Mesenchymal stem cell (in vitro differentiated cells and primary cell): ENCODE measurements around the gene NAA80.

Experiments used
- DNase-seq: peaks from one replicate; pipeline ENCODE4 v3.0.0-alpha.2; 2013
- H2AFZ ChIP-seq: one replicate; pipeline ENCODE4 v1.6.1; 2013; ENCODE audit warnings: low read depth, mild to moderate bottlenecking, control low read depth, inconsistent platforms, low read length, moderate library complexity
- H2AK5ac ChIP-seq: 2 replicates; pipeline ENCODE4 v1.6.1; 2013; ENCODE audit warnings: low read length, moderate library complexity, mild to moderate bottlenecking, inconsistent platforms; ENCODE audit not compliant: severe bottlenecking
- H2BK120ac ChIP-seq: one replicate; pipeline ENCODE4 v1.6.1; 2013; ENCODE audit warnings: low read depth, mild to moderate bottlenecking, inconsistent platforms, low read length, moderate library complexity
- H2BK12ac ChIP-seq, 2 experiments: one replicate each; pipeline ENCODE4 v1.6.1; 2013; ENCODE audit warnings: inconsistent platforms in 2 of 2, low read length in 2 of 2, mild to moderate bottlenecking in 2 of 2, moderate library complexity in 2 of 2, control low read depth in 1 of 2
- H2BK15ac ChIP-seq: one replicate; pipeline ENCODE4 v1.6.1; 2013; ENCODE audit warnings: mild to moderate bottlenecking, low read depth, inconsistent platforms; ENCODE audit not compliant: poor library complexity, severe bottlenecking
- H2BK5ac ChIP-seq: 2 replicates; pipeline ENCODE4 v1.6.1; 2013; ENCODE audit warnings: low read depth, mild to moderate bottlenecking, low read length, control low read depth, inconsistent platforms; ENCODE audit not compliant: poor library complexity, severe bottlenecking
- H3K14ac ChIP-seq, 2 experiments: one replicate each; pipeline ENCODE4 v1.6.1; 2013; ENCODE audit warnings: inconsistent platforms in 2 of 2, low read length in 2 of 2, control low read depth in 1 of 2, mild to moderate bottlenecking in 1 of 2, moderate library complexity in 1 of 2
- H3K18ac ChIP-seq, 2 experiments: one replicate each; pipeline ENCODE4 v1.6.1; 2013; ENCODE audit warnings: inconsistent platforms in 2 of 2, low read length in 2 of 2, control low read depth in 1 of 2, low read depth in 1 of 2, mild to moderate bottlenecking in 1 of 2
- H3K23ac ChIP-seq, 2 experiments: one replicate each; pipeline ENCODE4 v1.6.1; 2013; ENCODE audit warnings: inconsistent platforms in 2 of 2, low read length in 2 of 2, mild to moderate bottlenecking in 2 of 2, moderate library complexity in 2 of 2, control low read depth in 1 of 2
- H3K27ac ChIP-seq: 2 replicates; pipeline ENCODE4 v1.5.1; 2013; ENCODE audit warnings: mild to moderate bottlenecking, moderate library complexity, low read length, control low read depth, inconsistent platforms; ENCODE audit not compliant: poor library complexity, severe bottlenecking
- H3K27me3 ChIP-seq, 2 experiments: 2 replicates each; pipeline versions ENCODE4 v1.6.1 to v1.7.0; 2013; ENCODE audit warnings: low read length in 2 of 2, mild to moderate bottlenecking in 2 of 2, moderate library complexity in 2 of 2, control low read depth in 1 of 2, inconsistent platforms in 1 of 2; ENCODE audit not compliant: control insufficient read depth in 1 of 2, insufficient read depth in 1 of 2
- H3K36me3 ChIP-seq, 2 experiments: 2 replicates each; pipeline versions ENCODE4 v1.6.1 to v1.7.0; 2013; ENCODE audit warnings: low read length in 2 of 2, control low read depth in 1 of 2, inconsistent platforms in 1 of 2, low read depth in 1 of 2, mild to moderate bottlenecking in 1 of 2; ENCODE audit not compliant: insufficient read depth in 2 of 2, control insufficient read depth in 1 of 2
- H3K4ac ChIP-seq, 2 experiments: one replicate each; pipeline ENCODE4 v1.6.1; 2013; ENCODE audit warnings: inconsistent platforms in 2 of 2, low read length in 2 of 2, mild to moderate bottlenecking in 2 of 2, moderate library complexity in 2 of 2, control low read depth in 1 of 2, low read depth in 1 of 2
- H3K4me1 ChIP-seq: 2 replicates; pipeline ENCODE4 v1.6.1; 2013; ENCODE audit warnings: low read depth, low read length, control low read depth; ENCODE audit not compliant: control insufficient read depth, insufficient read depth
- H3K4me2 ChIP-seq: 2 replicates; pipeline ENCODE4 v1.6.1; 2013; ENCODE audit warnings: low read length, mild to moderate bottlenecking, inconsistent platforms; ENCODE audit not compliant: poor library complexity, severe bottlenecking
- H3K4me3 ChIP-seq, 2 experiments: 2 replicates each; pipeline versions ENCODE4 v1.5.1 to v1.7.0; 2013; ENCODE audit warnings: low read length in 2 of 2, mild to moderate bottlenecking in 2 of 2, control low read depth in 1 of 2, low read depth in 1 of 2; ENCODE audit not compliant: insufficient read depth in 1 of 2
- H3K79me1 ChIP-seq: replicated peaks from 2 replicates; pipeline ENCODE4 v1.6.1; 2013; ENCODE audit warnings: mild to moderate bottlenecking, control low read depth, low read length, inconsistent platforms; ENCODE audit not compliant: poor library complexity, severe bottlenecking
- H3K9ac ChIP-seq: 2 replicates; pipeline ENCODE4 v1.7.0; 2013; ENCODE audit warnings: mild to moderate bottlenecking, low read length, moderate library complexity
- H3K9me3 ChIP-seq: 2 replicates; pipeline ENCODE4 v1.7.0; 2013; ENCODE audit warnings: mild to moderate bottlenecking, low read length; ENCODE audit not compliant: control insufficient read depth
- H4K8ac ChIP-seq: one replicate; pipeline ENCODE4 v1.6.1; 2013; ENCODE audit warnings: inconsistent platforms, mild to moderate bottlenecking, low read length, moderate library complexity
- H4K91ac ChIP-seq: one replicate; pipeline ENCODE4 v1.6.1; 2013; ENCODE audit warnings: mild to moderate bottlenecking, low read length, inconsistent platforms
- WGBS: methylation state at CpG from one replicate; pipeline ENCODE4 v1.1.7; 2013; ENCODE audit warnings: mixed read lengths; 5-methylcytosine and 5-hydroxymethylcytosine counted together

Gene NAA80

DNA sequence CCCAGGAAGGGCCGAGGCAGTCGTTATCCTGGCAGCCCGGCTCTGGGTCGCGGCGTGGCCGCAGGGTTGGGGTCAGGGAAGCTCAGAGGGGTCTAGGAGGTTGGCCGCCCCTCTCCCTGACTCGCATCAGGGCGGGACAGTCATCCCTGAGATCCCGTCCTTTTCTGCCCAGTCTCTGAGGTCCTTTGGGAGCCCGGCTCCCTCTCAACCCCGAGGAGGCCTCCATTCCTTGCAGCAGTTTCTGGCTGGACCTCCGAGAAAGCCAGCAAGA, 22.8 kb upstream of the NAA80 start:
- Histone ChIP-seq H2BK15ac (no peak overlapping the region), H4K91ac (peak overlapping the region; percentile 83), H3K4ac (peak overlapping the region; percentile 69 to 75), H3K23ac (no peak overlapping the region), H3K36me3 (peaks cover 46 to 55% of the 10 kb centered on the region in 2 experiments), H3K79me1 (peaks cover 36% of the 10 kb centered on the region), H3K4me3 (peak overlapping the region; percentile 78 to 88), H3K9ac (peak overlapping the region; percentile 99), H3K18ac (peak overlapping the region; percentile 60 to 71), H2BK12ac (peak overlapping the region in 1 of 2 experiments; percentile 61), H3K14ac (no peak overlapping the region), H2AK5ac (peak overlapping the region; percentile 50), H3K4me1 (peaks cover 50% of the 10 kb centered on the region), H2BK120ac (peak overlapping the region; percentile 66), H3K4me2 (peak overlapping the region; percentile 77), H2BK5ac (no peak overlapping the region), H2AFZ (peak overlapping the region; percentile 87), H3K27me3 (no peaks in the 10 kb centered on the region), H3K27ac (no peak overlapping the region), H3K9me3 (no peaks in the 10 kb centered on the region), H4K8ac (peak overlapping the region; percentile 77)
- WGBS = 9% methylated on average over 14 of the region's 14 CpGs
- no peak for DNase-seq

DNA sequence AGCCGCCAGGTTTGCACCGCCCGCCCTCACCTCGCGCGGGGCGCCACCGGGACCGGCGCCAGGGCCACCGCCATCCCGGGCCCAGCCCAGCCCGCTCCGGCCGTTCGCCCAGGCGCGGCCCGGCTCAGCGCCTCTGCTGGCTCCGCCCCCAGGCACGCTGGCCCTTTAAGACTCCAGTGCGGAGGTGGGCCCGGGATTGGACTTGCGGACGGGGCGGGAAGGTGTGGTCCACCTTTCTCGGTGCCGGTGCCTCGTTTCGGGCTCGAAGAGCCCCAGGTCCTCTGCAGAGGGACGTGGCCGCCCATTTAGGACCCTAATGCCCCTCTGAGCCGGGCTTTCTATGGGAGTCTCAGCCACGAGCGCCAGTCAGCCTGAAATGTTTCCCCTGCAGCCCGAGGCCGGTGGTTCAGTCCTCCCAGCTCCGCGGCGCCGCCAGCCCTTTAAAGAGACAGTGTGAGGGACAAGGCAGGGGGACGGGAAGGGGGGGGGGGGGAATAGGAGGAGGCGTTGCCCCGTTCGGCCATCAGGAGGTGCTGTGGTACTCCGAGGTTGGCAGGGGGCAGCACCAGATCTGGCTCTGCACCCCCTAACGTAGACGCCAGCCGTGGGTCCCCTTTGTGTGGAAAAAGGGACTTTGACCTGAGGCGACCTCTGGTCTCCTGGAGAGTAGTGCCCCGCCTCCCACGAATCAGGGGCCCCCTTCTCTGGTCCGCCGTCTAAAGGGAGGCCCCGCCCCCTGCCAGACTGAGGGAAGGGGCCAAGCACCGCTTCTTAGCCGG, 22.3 kb upstream of the NAA80 start:
- H3K27me3 ChIP-seq = no peaks in the 10 kb centered on the region
- H2BK15ac ChIP-seq = peak overlapping the region; percentile 97
- H3K18ac ChIP-seq = peak overlapping the region; percentile 96 to 99
- peaks cover 51 to 57% of the 10 kb centered on the region in 2 experiments for H3K36me3 ChIP-seq
- H3K79me1 ChIP-seq = peaks cover 36% of the 10 kb centered on the region
- no peaks in the 10 kb centered on the region for H3K9me3 ChIP-seq
- peak overlapping the region; percentile 85 for H4K8ac ChIP-seq
- no peak overlapping the region for H3K23ac ChIP-seq
- DNase-seq = peak; percentile 90
- 1% methylated on average over 59 of the region's 59 CpGs for WGBS
- peak overlapping the region; percentile 98 for H2BK5ac ChIP-seq
- no peak overlapping the region for H2AK5ac ChIP-seq
- H2BK12ac ChIP-seq = peak overlapping the region; percentile 85 to 93
- H3K9ac ChIP-seq = peak overlapping the region; percentile 99
- H3K4me3 ChIP-seq = peak overlapping the region; percentile 78 to 88
- peak overlapping the region; percentile 77 for H3K4me2 ChIP-seq
- peak overlapping the region; percentile 69 to 90 for H3K4ac ChIP-seq
- peak overlapping the region; percentile 87 for H2AFZ ChIP-seq
- H3K27ac ChIP-seq = peak overlapping the region; percentile 93
- peak overlapping the region in 1 of 2 experiments; percentile 84 for H3K14ac ChIP-seq
- H4K91ac ChIP-seq = peak overlapping the region; percentile 98
- H3K4me1 ChIP-seq = peaks cover 53% of the 10 kb centered on the region
- H2BK120ac ChIP-seq = peak overlapping the region; percentile 100

GRCh38 chr3:50320853-50321335, 21.7 kb upstream of the NAA80 start:
- Histone ChIP-seq H3K27me3 (no peaks in the 10 kb centered on the region), H2BK5ac (peak overlapping the region; percentile 76), H2BK15ac (peak overlapping the region; percentile 70), H3K36me3 (peaks cover 51 to 57% of the 10 kb centered on the region in 2 experiments), H3K27ac (peak overlapping the region; percentile 85), H2BK120ac (peak overlapping the region; percentile 100), H2AFZ (peak overlapping the region; percentile 81), H3K4ac (peak overlapping the region; percentile 55 to 75), H3K4me2 (peak overlapping the region; percentile 60), H3K79me1 (peaks cover 37% of the 10 kb centered on the region), H3K9me3 (no peaks in the 10 kb centered on the region), H4K91ac (peak overlapping the region; percentile 64), H3K4me3 (peak overlapping the region; percentile 78 to 88), H3K18ac (peak overlapping the region; percentile 92 to 99), H3K4me1 (peaks cover 57% of the 10 kb centered on the region), H3K23ac (no peak overlapping the region), H4K8ac (peak overlapping the region; percentile 85), H3K14ac (peak overlapping the region in 1 of 2 experiments; percentile 87), H2AK5ac (peak overlapping the region; percentile 37), H3K9ac (peak overlapping the region; percentile 99), H2BK12ac (peak overlapping the region in 1 of 2 experiments; percentile 81)
- DNase-seq = peak; percentile 77
- 0% methylated on average over 32 of the region's 45 CpGs for WGBS

- whole genome bisulfite sequencing = 92% methylated on average over 29 of the region's 29 CpGs
Measured at GRCh38 chr3:50319894-50320625, 20.9 kb upstream of the NAA80 start.

More at GRCh38 chr3:50319894-50320625, 20.9 kb upstream of the NAA80 start:
- H2BK12ac ChIP-seq = peak overlapping the region in 1 of 2 experiments; percentile 80
- no peak overlapping the region for H2BK120ac ChIP-seq
- no peak overlapping the region for H2AK5ac ChIP-seq
- H2BK15ac ChIP-seq = no peak overlapping the region
- H3K23ac ChIP-seq = peak overlapping the region in 1 of 2 experiments; percentile 47
- peaks cover 46 to 55% of the 10 kb centered on the region in 2 experiments for H3K36me3 ChIP-seq
- no peaks in the 10 kb centered on the region for H3K27me3 ChIP-seq
- H3K4me2 ChIP-seq = peak overlapping the region; percentile 60
- H3K18ac ChIP-seq = peak overlapping the region in 1 of 2 experiments; percentile 64
- H3K14ac ChIP-seq = peak overlapping the region in 1 of 2 experiments; percentile 90
- no peak overlapping the region for H2AFZ ChIP-seq
- H2BK5ac ChIP-seq = no peak overlapping the region
- no peaks in the 10 kb centered on the region for H3K9me3 ChIP-seq
- peak overlapping the region; percentile 79 for H4K91ac ChIP-seq
- H3K27ac ChIP-seq = peak overlapping the region; percentile 85
- H3K4ac ChIP-seq = peak overlapping the region in 1 of 2 experiments; percentile 47
- peak overlapping the region; percentile 99 for H3K9ac ChIP-seq
- DNase-seq = no peak
- peak overlapping the region; percentile 78 to 88 for H3K4me3 ChIP-seq
- peaks cover 38% of the 10 kb centered on the region for H3K79me1 ChIP-seq
- H3K4me1 ChIP-seq = peaks cover 57% of the 10 kb centered on the region
- H4K8ac ChIP-seq = no peak overlapping the region
